DMS153 treated with DMSO at 0.1 percent for 48 hours (cell line): Measurements from ENCODE around the gene ZBTB7B.
A peak's percentile ranks its signal among the peaks of the same experiment; 100 is the strongest.

Experiments used
- DNase-seq: peaks from one replicate; lab custom pipeline; 2025; ENCODE audit not compliant: unreplicated experiment; lab: John Stamatoyannopoulos, UW

The ZBTB7B gene

DNA sequence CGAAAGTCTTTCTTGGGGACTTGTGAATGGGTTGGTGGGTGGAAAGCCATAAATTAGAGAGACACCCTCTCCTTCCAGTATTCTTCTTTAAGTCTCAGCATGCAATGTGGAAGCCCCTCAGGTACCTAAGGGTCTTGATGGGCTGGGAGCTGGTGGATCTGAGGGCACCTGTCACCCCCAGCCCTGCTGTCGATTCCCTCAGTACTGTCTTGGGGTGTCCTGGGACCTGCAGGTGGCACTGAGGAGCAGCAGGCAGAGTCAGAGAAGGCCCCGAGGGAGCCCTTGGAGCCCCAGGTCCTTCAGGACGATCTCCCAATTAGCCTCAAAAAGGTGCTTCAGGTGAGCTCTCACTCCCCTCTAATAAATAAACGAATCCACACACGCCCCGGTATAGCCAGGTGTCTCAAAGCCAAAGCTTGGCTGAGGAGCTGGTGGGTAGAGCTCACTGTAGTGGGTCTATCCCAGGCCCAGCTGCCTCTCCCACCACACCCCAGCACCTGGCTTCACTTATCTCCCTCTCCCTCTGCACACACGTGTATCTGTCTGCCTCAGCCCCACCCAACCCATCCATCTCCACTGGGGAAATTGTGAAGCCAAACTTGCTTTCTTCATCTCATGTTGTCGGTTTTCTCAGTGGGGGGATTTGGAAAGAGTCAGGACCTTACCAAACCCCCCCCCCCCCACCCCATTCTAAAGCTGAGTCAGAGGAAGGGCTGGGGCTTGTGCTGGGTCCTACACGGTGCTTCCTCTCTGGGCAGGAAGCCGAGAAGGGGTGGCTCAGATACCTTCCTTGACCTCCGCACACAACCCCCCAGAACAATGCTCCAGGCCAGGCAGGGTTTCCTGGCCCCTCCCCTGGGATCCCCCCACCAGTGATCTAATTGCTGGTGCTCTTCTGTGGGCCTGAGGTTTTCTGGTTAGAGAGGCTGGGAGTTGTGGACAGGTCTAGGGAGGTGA lies 50.1 kb downstream of the ZBTB7B start:
- DNase-seq = peak; percentile 47

DNA sequence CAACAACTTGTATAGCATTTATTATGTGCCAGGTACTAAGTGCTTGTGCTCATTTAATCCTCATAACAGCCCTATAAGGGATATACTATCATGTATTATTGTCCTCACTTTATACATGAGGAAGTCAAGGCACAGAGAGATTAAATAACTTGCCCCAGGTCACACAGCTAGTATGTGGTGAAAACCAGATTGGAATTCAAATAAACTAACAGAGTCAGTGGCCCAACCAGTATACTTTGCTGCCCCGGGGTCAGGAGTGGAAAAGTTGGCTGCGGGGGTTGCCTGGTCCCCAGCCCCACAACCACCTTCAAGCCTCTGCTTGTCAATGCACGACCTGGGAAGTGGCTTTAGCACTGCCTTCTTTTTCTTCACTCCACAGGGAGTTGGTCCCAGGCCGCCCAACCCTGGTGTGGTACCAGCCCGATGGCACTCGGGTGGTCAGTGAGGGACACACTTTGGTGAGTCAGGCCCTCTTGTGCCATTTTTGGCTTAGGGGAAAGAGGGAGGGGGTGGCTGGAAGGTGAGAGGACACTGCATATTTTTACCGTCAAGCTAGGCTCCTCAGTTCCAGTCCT lies 51.0 kb downstream of the ZBTB7B start:
- no peak for DNase-seq

- no peak for DNase-seq
Measured at GRCh38 chr1:155057104-155057503, 54.5 kb downstream of the ZBTB7B start.

DNA sequence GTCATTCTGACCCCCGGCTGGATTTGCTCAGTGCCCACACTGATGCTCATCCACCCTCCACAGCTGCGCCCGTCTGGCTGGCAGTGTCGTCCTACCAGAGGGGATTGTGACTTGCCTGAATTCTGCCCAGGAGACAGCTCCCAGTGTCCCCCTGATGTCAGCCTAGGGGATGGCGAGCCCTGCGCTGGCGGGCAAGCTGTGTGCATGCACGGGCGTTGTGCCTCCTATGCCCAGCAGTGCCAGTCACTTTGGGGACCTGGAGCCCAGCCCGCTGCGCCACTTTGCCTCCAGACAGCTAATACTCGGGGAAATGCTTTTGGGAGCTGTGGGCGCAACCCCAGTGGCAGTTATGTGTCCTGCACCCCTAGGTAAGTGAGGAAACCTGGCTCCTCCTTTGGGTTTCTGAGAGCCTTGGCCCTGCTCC lies 55.2 kb downstream of the ZBTB7B start:
- no peak for DNase-seq

GRCh38 chr1:155060736-155061135 lies 58.1 kb downstream of the ZBTB7B start:
- no peak for DNase-seq

DNA sequence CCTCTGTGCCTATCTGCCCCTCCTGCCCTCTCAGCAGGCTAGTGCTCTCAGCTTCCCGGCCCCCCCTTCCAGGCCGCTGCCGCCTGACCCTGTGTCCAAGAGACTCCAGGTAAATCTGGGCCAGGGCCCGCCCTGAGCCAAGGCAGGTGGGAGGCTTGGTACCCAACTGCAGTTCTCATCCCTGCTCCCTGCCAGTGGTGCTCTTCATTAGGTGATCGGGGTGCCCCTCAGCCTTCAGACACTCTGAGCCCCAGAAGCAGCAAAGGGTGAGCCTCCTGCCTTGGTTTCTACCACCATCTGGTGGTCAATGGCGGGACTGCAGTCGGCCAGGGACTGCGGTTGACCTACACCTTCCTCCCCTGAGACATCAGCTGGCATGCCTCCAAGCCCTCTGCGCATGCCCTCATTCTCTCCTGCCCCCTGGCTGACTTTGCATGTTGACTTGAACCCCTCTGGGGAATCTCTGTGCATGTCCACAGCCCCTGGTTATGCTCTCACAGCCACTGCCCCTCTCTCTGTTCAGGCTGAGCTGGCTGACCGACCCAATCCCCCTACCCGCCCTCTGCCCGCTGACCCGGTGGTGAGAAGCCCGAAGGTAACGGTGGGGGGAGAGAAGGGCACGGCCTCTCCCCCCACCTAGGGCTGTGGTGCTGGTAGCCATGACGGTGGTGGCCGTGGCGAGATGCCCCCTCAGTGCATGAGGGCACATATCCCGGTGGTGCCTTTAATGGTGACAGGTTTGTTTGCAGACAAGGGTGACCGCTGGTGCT lies 59.0 kb downstream of the ZBTB7B start:
- peak; percentile 98 for DNase-seq

GRCh38 chr1:155062151-155062686 lies 59.6 kb downstream of the ZBTB7B start:
- no peak for DNase-seq

DNA sequence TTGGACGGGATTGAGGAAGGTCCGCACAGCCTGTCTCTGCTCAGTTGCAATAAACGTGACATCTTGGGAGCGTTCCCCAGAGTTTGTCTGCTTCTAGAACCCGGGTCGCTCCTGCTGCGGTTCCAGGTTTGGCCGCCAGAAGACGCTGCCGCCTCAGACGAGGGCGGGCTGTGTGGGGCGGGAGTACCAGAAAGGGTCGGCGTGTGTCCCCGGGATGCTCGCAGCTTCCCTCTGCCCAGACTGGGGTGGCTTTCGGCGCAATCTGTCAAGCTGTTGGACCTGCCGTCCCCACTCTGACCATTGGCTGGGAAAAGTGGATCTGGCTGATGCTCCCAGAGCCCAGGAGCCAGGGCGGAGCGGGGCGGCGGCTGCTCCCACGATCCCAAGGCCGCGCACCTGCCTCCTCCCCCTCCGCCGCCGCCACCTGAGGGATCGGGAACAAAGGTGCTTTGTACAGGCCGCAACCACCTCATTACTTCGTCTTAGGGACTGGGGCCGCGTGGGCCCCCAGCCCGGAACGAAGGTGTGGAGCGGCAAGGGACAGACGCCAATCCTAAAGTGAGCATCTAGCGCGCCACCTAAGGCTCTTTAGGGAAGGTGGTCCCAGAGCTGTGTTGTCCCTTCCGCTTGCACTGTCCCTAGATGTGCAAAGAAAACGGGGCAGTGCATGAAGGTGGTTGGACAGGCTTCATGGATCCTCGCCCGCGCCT lies 60.3 kb downstream of the ZBTB7B start:
- peak; percentile 63 for DNase-seq

DNA sequence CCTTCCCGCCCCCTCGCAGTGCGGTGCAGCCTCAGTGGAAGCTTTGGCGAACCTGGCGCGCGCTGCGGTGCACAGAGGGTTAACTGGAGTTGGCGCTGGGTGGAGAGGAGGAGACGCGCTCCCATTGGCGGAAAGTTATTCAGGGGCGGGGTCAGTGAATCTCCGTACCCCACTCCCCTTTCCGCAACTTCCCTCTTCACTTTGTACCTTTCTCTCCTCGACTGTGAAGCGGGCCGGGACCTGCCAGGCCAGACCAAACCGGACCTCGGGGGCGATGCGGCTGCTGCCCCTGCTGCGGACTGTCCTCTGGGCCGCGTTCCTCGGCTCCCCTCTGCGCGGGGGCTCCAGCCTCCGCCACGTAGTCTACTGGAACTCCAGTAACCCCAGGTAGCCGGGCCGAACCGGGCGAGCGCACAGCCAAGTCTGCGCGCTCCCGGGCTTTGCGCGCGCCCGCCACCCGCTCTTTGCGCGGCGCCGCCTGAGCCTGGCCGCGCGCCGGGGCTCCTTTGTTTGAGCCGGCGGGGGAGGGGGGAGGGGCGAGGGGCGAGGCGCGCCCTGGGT lies 61.0 kb downstream of the ZBTB7B start, which contains the start of gene EFNA4:
TSS of gene EFNA4 (plus strand) at position 191 of the 561 bp plus-strand sequence. CDS start at position 275, 84 bp downstream.
- no peak for DNase-seq

GRCh38 chr1:155064111-155064831 lies 61.7 kb downstream of the ZBTB7B start:
- no peak for DNase-seq

DNA sequence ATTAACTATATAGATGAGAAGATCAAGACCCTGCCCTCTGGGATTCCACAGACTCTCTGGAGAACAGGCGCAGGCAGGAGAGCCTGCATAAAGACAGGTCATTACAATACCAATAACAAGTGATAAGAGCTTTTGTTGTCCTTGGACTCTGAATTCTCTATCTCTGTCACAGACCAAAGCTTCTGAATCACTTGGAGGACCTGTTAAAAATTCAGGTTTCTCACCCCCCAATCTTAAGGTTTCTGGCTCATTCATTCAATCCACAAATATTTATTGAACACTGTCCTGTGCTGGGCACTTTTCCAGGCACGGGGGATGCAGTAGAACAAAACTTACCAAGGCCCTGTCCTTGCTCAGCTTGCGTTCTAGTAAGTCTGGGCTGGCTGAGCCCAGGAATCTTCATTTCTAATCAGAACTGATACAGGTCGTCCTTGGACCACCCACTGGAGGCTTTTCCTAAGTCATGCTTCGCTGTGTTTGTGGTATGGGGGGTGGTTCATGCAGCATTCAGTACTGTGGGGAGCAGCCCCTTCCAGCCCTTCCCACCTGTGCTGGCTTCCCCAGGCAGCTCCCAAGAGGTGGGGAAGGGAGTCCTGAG lies 62.3 kb downstream of the ZBTB7B start:
- no peak for DNase-seq

GRCh38 chr1:155066777-155067176 lies 64.2 kb downstream of the ZBTB7B start:
- DNase-seq = no peak
